Gastrocnemius medialis (tissue), 4 donors: ENCODE measurements around the gene SCARF2. TPM values are rescaled to one million over a fixed set of nuclear protein-coding genes. Genes with fewer than 3 reads are reported as not detected.
"Not testable (repeated sequence)": the region's sequence is repeated elsewhere in the genome, so short reads cannot be mapped to it uniquely, and the experiment has no call there.

Source experiments
- ATAC-seq, 2 donors: fragments of 150-250 bp; one replicate each; pipeline ENCODE4 v1.9.1; 2016
- DNase-seq, 2 donors: peaks; one replicate each; pipeline ENCODE4 v3.0.0-alpha.2; 2019
- H3K27ac ChIP-seq, 4 donors: fragments of 200-600 bp; sonication (generic); 1 replicate in 1 of 4; 2 replicates in 3 of 4; pipeline ENCODE4 v1.5.1; 2016 to 2018; ENCODE audit warnings: mild to moderate bottlenecking in 2 of 4, moderate library complexity in 1 of 4
- H3K27me3 ChIP-seq, 3 donors: fragments of 200-600 bp; sonication (generic) in 2 of 3; 1 replicate in 1 of 3; 2 replicates in 2 of 3; pipeline versions ENCODE4 v1.5.1 to v1.6.0; 2016 to 2019; ENCODE audit warnings: mild to moderate bottlenecking in 1 of 3, moderate library complexity in 1 of 3
- H3K36me3 ChIP-seq, 2 donors: fragments of 200-600 bp; sonication (generic) in 1 of 2; one replicate each; pipeline ENCODE4 v1.5.1; 2017 to 2018
- H3K4me1 ChIP-seq, 2 donors: fragments of 200-600 bp; sonication (generic) in 1 of 2; one replicate each; pipeline ENCODE4 v1.5.1; 2016 to 2017; ENCODE audit warnings: mild to moderate bottlenecking in 2 of 2
- H3K4me3 ChIP-seq, 4 donors: fragments of 200-600 bp; sonication (generic) in 3 of 4; 1 replicate in 1 of 4; 2 replicates in 3 of 4; pipeline ENCODE4 v1.5.1; 2016 to 2019; ENCODE audit warnings: mild to moderate bottlenecking in 2 of 4
- H3K9me3 ChIP-seq, 3 donors: fragments of 200-600 bp; sonication (generic) in 2 of 3; 1 replicate in 1 of 3; 2 replicates in 2 of 3; pipeline ENCODE4 v1.5.1; 2016 to 2019
- CTCF ChIP-seq, 5 experiments: fragments of 450-650 bp in 3 of 5; fragments of 200-600 bp in 2 of 5; sonication (generic) in 2 of 5; IDR thresholded peaks in 4 of 5; conservative IDR thresholded peaks in 1 of 5; 1 replicate in 4 of 5; 2 replicates in 1 of 5; pipeline ENCODE4 v1.5.1; 2016 to 2019; ENCODE audit warnings: antibody characterized with exemption in 5 of 5, mild to moderate bottlenecking in 3 of 5, moderate library complexity in 3 of 5
- POLR2A ChIP-seq, 2 donors: fragments of 450-650 bp; IDR thresholded peaks; one replicate each; pipeline ENCODE4 v1.6.1; 2017; ENCODE audit warnings: antibody characterized with exemption in 2 of 2, mild to moderate bottlenecking in 2 of 2, moderate library complexity in 2 of 2
- in situ Hi-C, 4 donors: fragments of 200-750 bp; cut with MboI; loops; one replicate each; pipeline versions ENCODE4 v1.15.0 to v1.8.0; 2017; ENCODE audit warnings: low sequenced_read_pairs in 4 of 4
- intact Hi-C: fragments of 100-400 bp; cut with DNase I; formaldehyde crosslinking; loops from one replicate; pipeline ENCODE4 v1.15.1; 2023; ENCODE audit warnings: low total_unique reads
- total RNA-seq, 4 donors: library from RNA; depleted of rRNA; stranded (reverse); fragments of >200 nt; gene quantifications; one replicate each; pipeline versions ENCODE4 v1.1.0 to v1.2.3, GENCODE V29; 2016

The SCARF2 gene
- total RNA-seq, 4 donors from 2014 or later = 1.8 to 4.0 (median 2.3) TPM

GRCh38 chr22:20378110-20378509, 59.5 kb downstream of the SCARF2 start:
- intact Hi-C loops (no loop called here), in situ Hi-C loops (no loop called here)

GRCh38 chr22:20376983-20377382, 60.6 kb downstream of the SCARF2 start:
- H3K27ac ChIP-seq, H3K36me3 ChIP-seq, ATAC-seq, H3K27me3 ChIP-seq, H3K4me3 ChIP-seq, intact Hi-C loops, in situ Hi-C loops, DNase-seq, H3K4me1 ChIP-seq, H3K9me3 ChIP-seq: not testable (repeated sequence)

More at GRCh38 chr22:20378110-20378509, 59.5 kb downstream of the SCARF2 start:
- Histone ChIP-seq H3K9me3 (no peaks in the 10 kb centered on the region), H3K36me3 (no peaks in the 10 kb centered on the region), H3K4me1 (no peaks in the 10 kb centered on the region), H3K4me3 (no peak overlapping the region), H3K27ac (no peak overlapping the region), H3K27me3 (no peaks in the 10 kb centered on the region)
- no peak for DNase-seq
- ATAC-seq = no peak
- TF ChIP-seq CTCF (IDR thresholded peaks at IDR 0.05 in 4 of 5, conservative IDR thresholded peaks at IDR 0.05 in 1 of 5) (no peak), POLR2A (IDR thresholded peaks at IDR 0.05) (no peak)

- H3K9me3 ChIP-seq, ATAC-seq, intact Hi-C loops, H3K4me3 ChIP-seq, in situ Hi-C loops, H3K4me1 ChIP-seq, H3K27ac ChIP-seq, H3K36me3 ChIP-seq, H3K27me3 ChIP-seq, DNase-seq: not testable (repeated sequence)
Observed at GRCh38 chr22:20376281-20376680, 61.3 kb downstream of the SCARF2 start.

Other genes starting within 250 kb of the SCARF2 start
- under 1 TPM in 2 of 4 donors, not detected in 2; 0.29 to 0.75 TPM for gene RTN4R, start 169.5 kb downstream of the SCARF2 start, total RNA-seq
- gene DGCR6L, start 117.8 kb downstream of the SCARF2 start, total RNA-seq = 100 to 1,000 TPM in 1 of 4 donors, 10 to 100 TPM in 3; 43.5 to 105 (median 67.5) TPM
- 1 to 10 TPM; 3.0 to 6.9 (median 4.9) TPM for gene ZNF74, start 43.7 kb downstream of the SCARF2 start, total RNA-seq
- gene KLHL22, start 58.0 kb upstream of the SCARF2 start, total RNA-seq = 10 to 100 TPM; 24.1 to 32.2 (median 28.4) TPM
- gene MED15, start 69.8 kb upstream of the SCARF2 start, total RNA-seq = 10 to 100 TPM; 37.5 to 69.4 (median 52.7) TPM